ENCODE data around the gene C6orf62. TPM values are rescaled to one million over a fixed set of nuclear protein-coding genes. Genes with fewer than 3 reads are reported as not detected.
"Not testable (repeated sequence)": the region's sequence is repeated elsewhere in the genome, so short reads cannot be mapped to it uniquely, and the experiment has no call there.

C6orf62 gene
- polyA plus RNA-seq, 2 of the 4 experiments (the other 2 are of a cell fraction): 66.3 to 73.4 TPM

GRCh38 chr6:24686408-24686807, 32.5 kb downstream of the C6orf62 start:
- no peak overlapping the region for H3K4me3 ChIP-seq
- TF ChIP-seq NFE2L2 (conservative IDR thresholded peaks at IDR 0.05; ENCODE audit: low read length) (no peak), TFCP2L1 (CRISPR knock-in tag; IDR thresholded peaks at IDR 0.05) (no peak), ZSCAN20 (CRISPR knock-in tag; IDR thresholded peaks at IDR 0.05) (no peak), EHMT2 (IDR thresholded peaks at IDR 0.05; ENCODE audit: low read depth) (no peak), MYC (IDR thresholded peaks at IDR 0.05; ENCODE audit: borderline replicate concordance, low read length) (no peak), KDM1A (IDR thresholded peaks at IDR 0.05; ENCODE audit: low read depth) (no peak), KDM5A (IDR thresholded peaks at IDR 0.05) (no peak), RAD21 (conservative IDR thresholded peaks at IDR 0.05 in 1 of 2, IDR thresholded peaks at IDR 0.05 in 1 of 2) (no peak), MAX (IDR thresholded peaks at IDR 0.05) (no peak), EP300 (IDR thresholded peaks at IDR 0.05) (no peak)
- TF ChIP-seq, protein P1, sequence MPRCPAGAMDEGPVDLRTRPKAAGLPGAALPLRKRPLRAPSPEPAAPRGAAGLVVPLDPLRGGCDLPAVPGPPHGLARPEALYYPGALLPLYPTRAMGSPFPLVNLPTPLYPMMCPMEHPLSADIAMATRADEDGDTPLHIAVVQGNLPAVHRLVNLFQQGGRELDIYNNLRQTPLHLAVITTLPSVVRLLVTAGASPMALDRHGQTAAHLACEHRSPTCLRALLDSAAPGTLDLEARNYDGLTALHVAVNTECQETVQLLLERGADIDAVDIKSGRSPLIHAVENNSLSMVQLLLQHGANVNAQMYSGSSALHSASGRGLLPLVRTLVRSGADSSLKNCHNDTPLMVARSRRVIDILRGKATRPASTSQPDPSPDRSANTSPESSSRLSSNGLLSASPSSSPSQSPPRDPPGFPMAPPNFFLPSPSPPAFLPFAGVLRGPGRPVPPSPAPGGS (IDR thresholded peaks at IDR 0.05): no peak
- no peak overlapping the region for H3K27ac ChIP-seq
- H3K9me3 ChIP-seq: no peaks in the 10 kb centered on the region
- FAIRE-seq: no peak
- WGBS (ENCODE audit: missing lambda C conversion rate): 100% methylated on average over 1 of the region's 1 CpG
- ChIA-PET POLR2A (no interaction called here), CTCF (interaction anchor here (0.7 to 1.6 kb wide), 3 partner anchors 54 to 106 kb away, joined by 3 to 5 read pairs (median 3); no protein-coding TSS in a partner anchor)
- no peak for ATAC-seq
- H3K4me2 ChIP-seq: no peak overlapping the region
- DNase-seq (ENCODE audit: low read depth in 1 of 2, low spot score in 1 of 2): no peak
- H3K4me1 ChIP-seq: peaks cover 4% of the 10 kb centered on the region; the same call in 1 of the 3 replicates

- Histone ChIP-seq H3K4me3 (no peak overlapping the region), H3K27ac (no peak overlapping the region), H3K4me1 (no peaks in the 10 kb centered on the region), H3K4me2 (no peak overlapping the region), H3K9me3 (no peaks in the 10 kb centered on the region)
- WGBS (ENCODE audit: missing lambda C conversion rate): 83% methylated on average over 12 of the region's 12 CpGs
- ATAC-seq: no peak
- no peak for DNase-seq (ENCODE audit: low read depth in 1 of 2, low spot score in 1 of 2)
- CTCF ChIA-PET: interaction anchor here (0.8 to 2.7 kb wide), 3 partner anchors 14 to 102 kb away, joined by 3 to 11 read pairs (median 4); no protein-coding TSS in a partner anchor
- TF ChIP-seq MYC (IDR thresholded peaks at IDR 0.05; ENCODE audit: borderline replicate concordance, low read length) (no peak), HOXB13 (CRISPR knock-in tag; IDR thresholded peaks at IDR 0.05; ENCODE audit: low read depth) (no peak), HES2 (IDR thresholded peaks at IDR 0.05) (no peak), PHF8 (IDR thresholded peaks at IDR 0.05; ENCODE audit: borderline replicate concordance, low read depth) (no peak), JUNB (IDR thresholded peaks at IDR 0.05) (no peak), RNF2 (IDR thresholded peaks at IDR 0.05; ENCODE audit: borderline replicate concordance, low read depth) (no peak), FOSL2 (IDR thresholded peaks at IDR 0.05) (no peak), FOSL2 (CRISPR knock-in tag; IDR thresholded peaks at IDR 0.05) (no peak), CEBPB (IDR thresholded peaks at IDR 0.05) (no peak)
- no peak for FAIRE-seq
- POLR2A ChIA-PET: no interaction called here
Measured at GRCh38 chr6:24683297-24684296, 35.4 kb downstream of the C6orf62 start.

DNA sequence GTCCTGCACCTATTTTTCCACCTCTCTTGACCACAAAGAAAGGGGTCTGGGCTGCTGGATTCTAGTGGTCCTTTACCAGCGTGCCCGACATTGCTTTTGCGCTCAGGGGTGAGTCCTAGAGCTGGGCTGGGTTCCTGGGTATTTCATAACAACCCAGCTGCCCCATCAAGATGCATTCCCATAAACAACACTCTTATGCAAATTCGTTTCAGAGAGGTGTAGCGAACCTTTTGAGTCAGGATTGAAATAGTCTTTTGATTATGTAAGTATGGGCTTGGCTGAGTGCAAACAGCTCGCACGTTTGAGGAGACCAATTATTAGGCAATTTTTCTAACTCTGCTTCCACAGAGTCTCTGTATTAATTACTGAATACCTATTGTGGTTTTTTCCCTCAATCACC, 38.4 kb downstream of the C6orf62 start:
- ChIA-PET POLR2A (no interaction called here), CTCF (no interaction called here)
- 90% methylated on average over 7 of the region's 7 CpGs for WGBS (ENCODE audit: missing lambda C conversion rate)
- DNase-seq (ENCODE audit: low read depth in 1 of 2, low spot score in 1 of 2) (no peak), ATAC-seq (no peak), FAIRE-seq (no peak)
- H3K4me2 ChIP-seq: no peak overlapping the region
- TF ChIP-seq, protein P2, sequence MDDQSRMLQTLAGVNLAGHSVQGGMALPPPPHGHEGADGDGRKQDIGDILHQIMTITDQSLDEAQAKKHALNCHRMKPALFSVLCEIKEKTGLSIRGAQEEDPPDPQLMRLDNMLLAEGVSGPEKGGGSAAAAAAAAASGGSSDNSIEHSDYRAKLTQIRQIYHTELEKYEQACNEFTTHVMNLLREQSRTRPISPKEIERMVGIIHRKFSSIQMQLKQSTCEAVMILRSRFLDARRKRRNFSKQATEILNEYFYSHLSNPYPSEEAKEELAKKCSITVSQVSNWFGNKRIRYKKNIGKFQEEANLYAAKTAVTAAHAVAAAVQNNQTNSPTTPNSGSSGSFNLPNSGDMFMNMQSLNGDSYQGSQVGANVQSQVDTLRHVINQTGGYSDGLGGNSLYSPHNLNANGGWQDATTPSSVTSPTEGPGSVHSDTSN (IDR thresholded peaks at IDR 0.05): no peak
- no peak for TF ChIP-seq EHMT2 (IDR thresholded peaks at IDR 0.05; ENCODE audit: low read depth)
- no peak for TF ChIP-seq EHF (CRISPR knock-in tag; IDR thresholded peaks at IDR 0.05)
- TF ChIP-seq KDM5A (IDR thresholded peaks at IDR 0.05): no peak
- TF ChIP-seq GATA3 (IDR thresholded peaks at IDR 0.05; ENCODE audit: borderline replicate concordance): no peak
- TF ChIP-seq NPAS2 (CRISPR knock-in tag; IDR thresholded peaks at IDR 0.05; ENCODE audit: borderline replicate concordance): no peak
- H3K9me3 ChIP-seq: no peaks in the 10 kb centered on the region
- H3K4me3 ChIP-seq: no peak overlapping the region
- no peak overlapping the region for H3K27ac ChIP-seq
- no peaks in the 10 kb centered on the region for H3K4me1 ChIP-seq

DNA sequence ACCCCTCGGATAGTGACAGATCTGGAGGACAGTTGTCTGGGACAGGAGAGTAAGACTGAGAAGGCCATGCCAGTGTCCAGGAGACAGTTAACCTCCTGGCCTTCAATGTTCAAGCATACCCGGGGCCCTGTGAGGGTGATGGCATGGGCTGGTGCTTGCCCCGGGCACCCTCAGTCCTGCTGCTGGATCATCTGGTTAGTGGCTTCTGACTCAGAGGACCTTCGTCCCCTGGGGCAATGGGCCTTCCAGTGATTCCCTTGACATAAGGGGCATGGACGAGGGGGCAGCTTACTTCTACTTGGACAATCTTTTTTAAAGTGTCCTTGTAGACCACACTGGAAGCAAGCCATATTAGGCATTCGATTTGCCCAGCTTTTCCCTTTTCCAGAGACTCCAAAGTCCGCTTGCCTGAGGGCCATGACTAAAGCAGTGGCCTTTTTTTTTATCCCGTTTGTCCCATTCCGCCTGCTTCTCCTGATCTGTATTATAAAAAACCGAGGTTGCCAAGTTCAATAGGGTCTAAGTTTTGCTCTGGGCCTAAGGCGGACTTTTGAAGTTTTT, 40.1 kb downstream of the C6orf62 start:
- H3K4me3 ChIP-seq; FAIRE-seq; H3K9me3 ChIP-seq; ATAC-seq; POLR2A ChIA-PET; CTCF ChIA-PET; DNase-seq (ENCODE audit: low read depth in 1 of 2, low spot score in 1 of 2); H3K4me2 ChIP-seq; H3K4me1 ChIP-seq; H3K27ac ChIP-seq: not testable (repeated sequence)
- 71% methylated on average over 10 of the region's 11 CpGs for WGBS (ENCODE audit: missing lambda C conversion rate)

Measured in A549 (cell line).